Astrocyte (in vitro differentiated cells and primary cell): ENCODE measurements around the gene REPIN1. TPM values are rescaled to one million over a fixed set of nuclear protein-coding genes. Genes with fewer than 3 reads are reported as not detected.

Source experiments
- DNase-seq: peaks from one replicate; pipeline ENCODE4 v3.0.0-alpha.2; 2010; ENCODE audit warnings: low read depth
- FAIRE-seq: peaks from 2 replicates; lab custom pipeline; 2011; peaks lifted over from hg19 to GRCh38; lab: Jason Lieb, UNC
- H2AFZ ChIP-seq: 2 replicates; pipeline ENCODE4 v1.6.0; 2012; ENCODE audit warnings: low read depth, low read length, inconsistent platforms
- H3K27ac ChIP-seq: 2 replicates; pipeline ENCODE4 v1.5.1; 2011; ENCODE audit warnings: low read depth, low read length, inconsistent platforms
- H3K27me3 ChIP-seq: 2 replicates; pipeline ENCODE4 v1.6.0; 2011; ENCODE audit warnings: low read length, inconsistent platforms; ENCODE audit not compliant: insufficient read depth
- H3K36me3 ChIP-seq: 2 replicates; pipeline ENCODE4 v1.5.1; 2011; ENCODE audit warnings: low read length, inconsistent platforms; ENCODE audit not compliant: insufficient read depth
- H3K4me1 ChIP-seq: 2 replicates; pipeline ENCODE4 v1.5.1; 2011; ENCODE audit warnings: low read length, inconsistent platforms; ENCODE audit not compliant: insufficient read depth
- H3K4me2 ChIP-seq: 2 replicates; pipeline ENCODE4 v1.6.0; 2012; ENCODE audit warnings: low read length, inconsistent platforms
- H3K4me3 ChIP-seq: 2 replicates; pipeline ENCODE4 v1.5.1; 2011; ENCODE audit warnings: low read depth, mild to moderate bottlenecking, low read length, inconsistent platforms; ENCODE audit not compliant: insufficient read depth
- H3K79me2 ChIP-seq: 2 replicates; pipeline ENCODE4 v1.6.0; 2012; ENCODE audit warnings: mild to moderate bottlenecking, low read length, inconsistent platforms; ENCODE audit not compliant: insufficient read depth
- H3K9ac ChIP-seq: 2 replicates; pipeline ENCODE4 v1.6.0; 2012; ENCODE audit warnings: mild to moderate bottlenecking, low read length, inconsistent platforms
- H3K9me3 ChIP-seq: 2 replicates; pipeline ENCODE4 v1.5.1; 2012; ENCODE audit warnings: low read depth, mild to moderate bottlenecking, low read length, inconsistent platforms; ENCODE audit not compliant: insufficient read depth
- H4K20me1 ChIP-seq: 2 replicates; pipeline ENCODE4 v1.6.0; 2012; ENCODE audit warnings: low read length, inconsistent platforms; ENCODE audit not compliant: insufficient read depth
- H3K27ac Mint-ChIP-seq: one replicate; pipeline ENCODE4 v1.8.0; 2021; ENCODE audit warnings: mild to moderate bottlenecking, mixed read lengths; ENCODE audit not compliant: unreplicated experiment
- H3K27me3 Mint-ChIP-seq: one replicate; pipeline ENCODE4 v1.8.0; 2021; ENCODE audit warnings: low read depth, mixed read lengths; ENCODE audit not compliant: unreplicated experiment
- H3K36me3 Mint-ChIP-seq: one replicate; pipeline ENCODE4 v1.8.0; 2021; ENCODE audit warnings: low read depth, mixed read lengths; ENCODE audit not compliant: unreplicated experiment
- H3K4me1 Mint-ChIP-seq: one replicate; pipeline ENCODE4 v1.8.0; 2021; ENCODE audit warnings: low read depth, mixed read lengths; ENCODE audit not compliant: unreplicated experiment
- H3K4me3 Mint-ChIP-seq: one replicate; pipeline ENCODE4 v1.8.0; 2021; ENCODE audit warnings: mild to moderate bottlenecking, moderate library complexity, mixed read lengths; ENCODE audit not compliant: unreplicated experiment
- H3K9me3 Mint-ChIP-seq: one replicate; pipeline ENCODE4 v1.8.0; 2021; ENCODE audit warnings: mild to moderate bottlenecking, mixed read lengths; ENCODE audit not compliant: unreplicated experiment
- EZH2 ChIP-seq: IDR thresholded peaks from 2 replicates; pipeline ENCODE4 v1.6.1; 2012; ENCODE audit warnings: mild to moderate bottlenecking, low read length, inconsistent platforms; ENCODE audit not compliant: insufficient read depth
- total RNA-seq: library from RNA; stranded (reverse); gene quantifications from 2 replicates; pipeline ENCODE4 v1.2.1, GENCODE V29; 2021
- TF ChIP-seq, protein P1 (sequence below): IDR thresholded peaks from 2 replicates; pipeline ENCODE4 v1.5.1; 2011; ENCODE audit warnings: low read depth, mild to moderate bottlenecking, inconsistent platforms, low read length, moderate library complexity; ENCODE audit not compliant: insufficient read depth

REPIN1 gene
- total RNA-seq, 1 donor from 2014 or later, result 95.3 TPM

- peaks cover 46% of the 10 kb centered on the region for H3K79me2 ChIP-seq
- no peaks in the 10 kb centered on the region for H3K9me3 Mint-ChIP-seq
- H3K27me3 Mint-ChIP-seq, result no peaks in the 10 kb centered on the region
- H3K4me3 Mint-ChIP-seq, result no peak overlapping the region
- peaks cover 56% of the 10 kb centered on the region for H4K20me1 ChIP-seq
- DNase-seq (no peak), FAIRE-seq (no peak)
- peaks cover 36% of the 10 kb centered on the region for H3K4me1 Mint-ChIP-seq
- no peaks in the 10 kb centered on the region for H3K36me3 Mint-ChIP-seq
- H3K27ac Mint-ChIP-seq, result no peak overlapping the region
- no peak overlapping the region for H3K4me2 ChIP-seq
- no peak overlapping the region for H3K4me3 ChIP-seq
- no peaks in the 10 kb centered on the region for H3K9me3 ChIP-seq
- no peak overlapping the region for H2AFZ ChIP-seq
- no peaks in the 10 kb centered on the region for H3K27me3 ChIP-seq
- TF ChIP-seq, protein P1, sequence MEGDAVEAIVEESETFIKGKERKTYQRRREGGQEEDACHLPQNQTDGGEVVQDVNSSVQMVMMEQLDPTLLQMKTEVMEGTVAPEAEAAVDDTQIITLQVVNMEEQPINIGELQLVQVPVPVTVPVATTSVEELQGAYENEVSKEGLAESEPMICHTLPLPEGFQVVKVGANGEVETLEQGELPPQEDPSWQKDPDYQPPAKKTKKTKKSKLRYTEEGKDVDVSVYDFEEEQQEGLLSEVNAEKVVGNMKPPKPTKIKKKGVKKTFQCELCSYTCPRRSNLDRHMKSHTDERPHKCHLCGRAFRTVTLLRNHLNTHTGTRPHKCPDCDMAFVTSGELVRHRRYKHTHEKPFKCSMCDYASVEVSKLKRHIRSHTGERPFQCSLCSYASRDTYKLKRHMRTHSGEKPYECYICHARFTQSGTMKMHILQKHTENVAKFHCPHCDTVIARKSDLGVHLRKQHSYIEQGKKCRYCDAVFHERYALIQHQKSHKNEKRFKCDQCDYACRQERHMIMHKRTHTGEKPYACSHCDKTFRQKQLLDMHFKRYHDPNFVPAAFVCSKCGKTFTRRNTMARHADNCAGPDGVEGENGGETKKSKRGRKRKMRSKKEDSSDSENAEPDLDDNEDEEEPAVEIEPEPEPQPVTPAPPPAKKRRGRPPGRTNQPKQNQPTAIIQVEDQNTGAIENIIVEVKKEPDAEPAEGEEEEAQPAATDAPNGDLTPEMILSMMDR, result no peak
- TF ChIP-seq EZH2, result no peak
- H3K4me1 ChIP-seq, result peaks cover 12% of the 10 kb centered on the region
- H3K9ac ChIP-seq, result no peak overlapping the region
- H3K27ac ChIP-seq, result no peak overlapping the region
- H3K36me3 ChIP-seq, result no peaks in the 10 kb centered on the region
Observed at GRCh38 chr7:150381785-150382122, 13.1 kb downstream of the REPIN1 start.

DNA sequence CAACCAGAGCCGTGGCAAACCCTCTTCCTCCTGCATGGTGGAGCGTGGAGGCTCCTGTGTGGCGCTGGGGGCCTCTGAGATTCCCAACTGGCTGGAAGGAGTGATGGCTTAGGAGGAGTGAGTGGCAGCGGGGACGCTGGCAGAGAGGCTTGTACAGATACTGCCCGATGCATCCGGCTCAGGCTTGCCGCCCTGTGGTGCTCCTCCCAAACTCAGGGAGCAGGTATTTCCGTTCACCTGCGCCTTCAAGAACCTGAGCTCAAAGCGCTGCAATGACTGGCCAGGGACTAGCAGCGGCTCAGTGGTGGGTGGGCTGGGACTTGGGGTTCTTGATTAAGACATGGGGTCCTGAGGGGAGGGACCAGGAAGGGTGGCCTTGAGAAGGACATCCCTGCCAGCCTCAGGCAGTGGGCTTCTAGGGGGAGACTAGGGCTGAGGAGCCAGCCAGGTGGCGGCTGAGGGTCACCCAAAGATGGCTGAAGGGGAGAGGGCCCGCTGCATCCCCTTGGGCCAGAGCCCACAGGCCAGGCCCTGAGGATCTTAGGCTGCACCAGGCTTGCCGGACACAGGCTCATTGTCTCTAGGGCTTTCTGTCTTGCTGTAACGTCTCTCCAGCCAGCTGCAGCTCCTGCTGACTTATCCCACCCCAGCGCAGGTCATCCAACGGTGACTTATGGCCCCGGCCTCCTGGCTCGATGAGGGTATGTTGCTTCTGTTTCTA lies 13.7 kb downstream of the REPIN1 start:
- H3K27me3 Mint-ChIP-seq, result no peaks in the 10 kb centered on the region
- H3K4me2 ChIP-seq, result no peak overlapping the region
- peaks cover 12% of the 10 kb centered on the region for H3K4me1 ChIP-seq
- no peaks in the 10 kb centered on the region for H3K36me3 Mint-ChIP-seq
- H4K20me1 ChIP-seq, result peaks cover 56% of the 10 kb centered on the region
- H3K9me3 Mint-ChIP-seq, result no peaks in the 10 kb centered on the region
- H3K4me1 Mint-ChIP-seq, result peaks cover 32% of the 10 kb centered on the region
- H3K27ac ChIP-seq, result no peak overlapping the region
- H3K79me2 ChIP-seq, result peaks cover 46% of the 10 kb centered on the region
- H3K27me3 ChIP-seq, result no peaks in the 10 kb centered on the region
- H2AFZ ChIP-seq, result no peak overlapping the region
- H3K4me3 Mint-ChIP-seq, result no peak overlapping the region
- no peak for DNase-seq
- TF ChIP-seq, protein P1, result no peak
- no peak for TF ChIP-seq EZH2
- no peak overlapping the region for H3K4me3 ChIP-seq
- FAIRE-seq, result no peak
- no peaks in the 10 kb centered on the region for H3K36me3 ChIP-seq
- H3K9me3 ChIP-seq, result no peaks in the 10 kb centered on the region
- no peak overlapping the region for H3K27ac Mint-ChIP-seq
- H3K9ac ChIP-seq, result no peak overlapping the region

- Histone ChIP-seq H3K9ac (no peak overlapping the region), H2AFZ (no peak overlapping the region), H3K4me1 (peaks cover 12% of the 10 kb centered on the region), H3K36me3 (no peaks in the 10 kb centered on the region), H4K20me1 (peaks cover 56% of the 10 kb centered on the region), H3K4me2 (no peak overlapping the region), H3K4me3 (no peak overlapping the region), H3K27ac (no peak overlapping the region), H3K79me2 (peaks cover 46% of the 10 kb centered on the region), H3K27me3 (no peaks in the 10 kb centered on the region), H3K9me3 (no peaks in the 10 kb centered on the region)
- FAIRE-seq, result no peak
- no peaks in the 10 kb centered on the region for H3K27me3 Mint-ChIP-seq
- no peaks in the 10 kb centered on the region for H3K9me3 Mint-ChIP-seq
- no peaks in the 10 kb centered on the region for H3K36me3 Mint-ChIP-seq
- peak overlapping the region; percentile 54 for H3K4me3 Mint-ChIP-seq
- H3K27ac Mint-ChIP-seq, result no peak overlapping the region
- peaks cover 26% of the 10 kb centered on the region for H3K4me1 Mint-ChIP-seq
- TF ChIP-seq, protein P1, result no peak
- no peak for TF ChIP-seq EZH2
- DNase-seq, result no peak
Observed at GRCh38 chr7:150382844-150383225, 14.2 kb downstream of the REPIN1 start.
